SK-N-SH treated with all-trans-retinoic acid at 6 μM for 48 hours (cell line): ENCODE results near the gene ATRIP.

Source experiments
- ARNTL ChIP-seq: fragments of 450-650 bp; formaldehyde crosslinking; IDR thresholded peaks from 2 replicates; pipeline ENCODE4 v1.5.0; 2020; ENCODE audit warnings: low read depth, mild to moderate bottlenecking, moderate library complexity, borderline replicate concordance
- ISL1 ChIP-seq: fragments of 250-450 bp; sonication (Bioruptor Pico); IDR thresholded peaks from 2 replicates; pipeline ENCODE4 v2.1.2; 2022; ENCODE audit warnings: mild to moderate bottlenecking, moderate library complexity
- TF ChIP-seq, protein P1 (sequence below): fragments of 250-450 bp; sonication (Bioruptor Pico); IDR thresholded peaks from 2 replicates; pipeline ENCODE4 v1.5.1; 2021; ENCODE audit warnings: mild to moderate bottlenecking, moderate library complexity
- TF ChIP-seq, protein P2 (sequence below): fragments of 250-450 bp; sonication (Bioruptor Pico); IDR thresholded peaks from 2 replicates; pipeline ENCODE4 v1.5.0; 2020; ENCODE audit warnings: mild to moderate bottlenecking, moderate library complexity

DNA sequence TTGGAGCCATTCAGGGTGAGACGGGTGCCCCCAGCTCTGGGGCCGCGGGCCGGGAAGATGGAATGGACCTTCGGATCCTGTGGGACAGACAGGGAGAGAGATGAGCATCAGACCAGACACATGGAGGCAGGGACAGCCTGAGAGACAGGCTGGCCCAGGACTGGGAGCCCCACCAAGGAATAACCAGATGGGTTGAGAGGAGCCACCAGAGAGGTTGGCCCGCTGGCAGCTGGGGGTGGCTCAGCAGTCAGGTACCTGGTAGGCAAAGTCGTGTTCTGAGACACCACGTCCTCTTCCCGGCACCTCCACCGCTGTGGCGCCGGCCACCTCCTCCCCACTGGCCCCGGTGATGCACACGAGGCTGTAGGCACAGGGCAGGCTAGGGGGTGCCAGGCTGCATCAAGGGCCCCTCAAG is 30.4 kb upstream of the ATRIP start:
- TF ChIP-seq, protein P1, sequence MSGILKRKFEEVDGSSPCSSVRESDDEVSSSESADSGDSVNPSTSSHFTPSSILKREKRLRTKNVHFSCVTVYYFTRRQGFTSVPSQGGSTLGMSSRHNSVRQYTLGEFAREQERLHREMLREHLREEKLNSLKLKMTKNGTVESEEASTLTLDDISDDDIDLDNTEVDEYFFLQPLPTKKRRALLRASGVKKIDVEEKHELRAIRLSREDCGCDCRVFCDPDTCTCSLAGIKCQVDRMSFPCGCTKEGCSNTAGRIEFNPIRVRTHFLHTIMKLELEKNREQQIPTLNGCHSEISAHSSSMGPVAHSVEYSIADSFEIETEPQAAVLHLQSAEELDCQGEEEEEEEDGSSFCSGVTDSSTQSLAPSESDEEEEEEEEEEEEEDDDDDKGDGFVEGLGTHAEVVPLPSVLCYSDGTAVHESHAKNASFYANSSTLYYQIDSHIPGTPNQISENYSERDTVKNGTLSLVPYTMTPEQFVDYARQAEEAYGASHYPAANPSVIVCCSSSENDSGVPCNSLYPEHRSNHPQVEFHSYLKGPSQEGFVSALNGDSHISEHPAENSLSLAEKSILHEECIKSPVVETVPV (CRISPR knock-in tag) = no peak
- TF ChIP-seq ARNTL (CRISPR knock-in tag) (no peak), ISL1 (CRISPR knock-in tag) (no peak)
- TF ChIP-seq, protein P2, sequence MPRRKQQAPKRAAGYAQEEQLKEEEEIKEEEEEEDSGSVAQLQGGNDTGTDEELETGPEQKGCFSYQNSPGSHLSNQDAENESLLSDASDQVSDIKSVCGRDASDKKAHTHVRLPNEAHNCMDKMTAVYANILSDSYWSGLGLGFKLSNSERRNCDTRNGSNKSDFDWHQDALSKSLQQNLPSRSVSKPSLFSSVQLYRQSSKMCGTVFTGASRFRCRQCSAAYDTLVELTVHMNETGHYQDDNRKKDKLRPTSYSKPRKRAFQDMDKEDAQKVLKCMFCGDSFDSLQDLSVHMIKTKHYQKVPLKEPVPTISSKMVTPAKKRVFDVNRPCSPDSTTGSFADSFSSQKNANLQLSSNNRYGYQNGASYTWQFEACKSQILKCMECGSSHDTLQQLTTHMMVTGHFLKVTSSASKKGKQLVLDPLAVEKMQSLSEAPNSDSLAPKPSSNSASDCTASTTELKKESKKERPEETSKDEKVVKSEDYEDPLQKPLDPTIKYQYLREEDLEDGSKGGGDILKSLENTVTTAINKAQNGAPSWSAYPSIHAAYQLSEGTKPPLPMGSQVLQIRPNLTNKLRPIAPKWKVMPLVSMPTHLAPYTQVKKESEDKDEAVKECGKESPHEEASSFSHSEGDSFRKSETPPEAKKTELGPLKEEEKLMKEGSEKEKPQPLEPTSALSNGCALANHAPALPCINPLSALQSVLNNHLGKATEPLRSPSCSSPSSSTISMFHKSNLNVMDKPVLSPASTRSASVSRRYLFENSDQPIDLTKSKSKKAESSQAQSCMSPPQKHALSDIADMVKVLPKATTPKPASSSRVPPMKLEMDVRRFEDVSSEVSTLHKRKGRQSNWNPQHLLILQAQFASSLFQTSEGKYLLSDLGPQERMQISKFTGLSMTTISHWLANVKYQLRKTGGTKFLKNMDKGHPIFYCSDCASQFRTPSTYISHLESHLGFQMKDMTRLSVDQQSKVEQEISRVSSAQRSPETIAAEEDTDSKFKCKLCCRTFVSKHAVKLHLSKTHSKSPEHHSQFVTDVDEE (CRISPR knock-in tag) = no peak
